WTC11 (cell line): Measurements from ENCODE around the gene PSMD3. TPM values are rescaled to one million over a fixed set of nuclear protein-coding genes. Genes with fewer than 3 reads are reported as not detected.
A peak's percentile ranks its signal among the peaks of the same experiment; 100 is the strongest.

Source experiments
- ATAC-seq: fragments of 200-7000 bp; cut with Tn5 transposase; 2 replicates; pipeline ENCODE4 v1.10.0; 2021; ENCODE audit warnings: mild to moderate bottlenecking, moderate library complexity
- CTCF ChIA-PET: fragments of 300-600 bp; sonication (Branson Sonifier 250); formaldehyde crosslinking; loops from one replicate; lab custom pipeline; 2021; ENCODE audit warnings: antibody characterized with exemption; lab: Charles Lee
- POLR2A ChIA-PET: fragments of 350-600 bp; sonication (Branson Sonifier 250); formaldehyde crosslinking; loops from one replicate; lab custom pipeline; 2021; ENCODE audit warnings: antibody characterized with exemption; lab: Charles Lee
- DNase-seq: peaks from one replicate; pipeline ENCODE4 v3.0.0; 2021; ENCODE audit warnings: low spot score
- H3K27ac Mint-ChIP-seq: 2 replicates; pipeline ENCODE4 v1.8.0; 2021; ENCODE audit warnings: mixed read lengths
- H3K27me3 Mint-ChIP-seq: 2 replicates; pipeline ENCODE4 v1.8.0; 2021; ENCODE audit warnings: low read depth, mild to moderate bottlenecking, moderate library complexity, mixed read lengths
- H3K36me3 Mint-ChIP-seq: 2 replicates; pipeline ENCODE4 v1.8.0; 2021; ENCODE audit warnings: mixed read lengths
- H3K4me1 Mint-ChIP-seq: 2 replicates; pipeline ENCODE4 v1.8.0; 2022; ENCODE audit warnings: mixed read lengths
- H3K4me3 Mint-ChIP-seq: 2 replicates; pipeline ENCODE4 v1.8.0; 2021; ENCODE audit warnings: mild to moderate bottlenecking, moderate library complexity, mixed read lengths
- H3K9me3 Mint-ChIP-seq: 2 replicates; pipeline ENCODE4 v1.8.0; 2021; ENCODE audit warnings: mixed read lengths
- ERG ChIP-seq: fragments of 250-450 bp; sonication (Bioruptor Pico); IDR thresholded peaks from 2 replicates; pipeline ENCODE4 v1.8.0; 2021; ENCODE audit warnings: mild to moderate bottlenecking
- FOXK1 ChIP-seq: sonication (generic); formaldehyde crosslinking; IDR thresholded peaks from 2 replicates; pipeline ENCODE4 v1.8.0; 2022; ENCODE audit warnings: mild to moderate bottlenecking, moderate library complexity, missing genetic modification reagents
- IRF1 ChIP-seq: sonication (generic); formaldehyde crosslinking; IDR thresholded peaks from 2 replicates; pipeline ENCODE4 v1.8.0; 2023; ENCODE audit warnings: missing genetic modification reagents
- MAX ChIP-seq: sonication (generic); formaldehyde crosslinking; IDR thresholded peaks from 2 replicates; pipeline ENCODE4 v1.8.0; 2022; ENCODE audit warnings: mild to moderate bottlenecking, missing genetic modification reagents
- PRDM15 ChIP-seq: sonication (generic); formaldehyde crosslinking; IDR thresholded peaks from 2 replicates; pipeline ENCODE4 v1.8.0; 2022; ENCODE audit warnings: missing genetic modification reagents
- PRRX2 ChIP-seq: fragments of 250-450 bp; sonication (Bioruptor Pico); IDR thresholded peaks from 2 replicates; pipeline ENCODE4 v1.8.0; 2021; ENCODE audit warnings: mild to moderate bottlenecking
- RELA ChIP-seq: sonication (generic); formaldehyde crosslinking; IDR thresholded peaks from 2 replicates; pipeline ENCODE4 v1.8.1; 2022; ENCODE audit warnings: missing genetic modification reagents, mild to moderate bottlenecking, borderline replicate concordance
- SMAD4 ChIP-seq: sonication (generic); formaldehyde crosslinking; IDR thresholded peaks from 2 replicates; pipeline ENCODE4 v1.8.0; 2022; ENCODE audit warnings: mild to moderate bottlenecking, missing genetic modification reagents
- ZBTB43 ChIP-seq: sonication (generic); formaldehyde crosslinking; IDR thresholded peaks from 2 replicates; pipeline ENCODE4 v1.8.1; 2023; ENCODE audit warnings: mild to moderate bottlenecking, missing genetic modification reagents
- ZNF138 ChIP-seq: sonication (generic); formaldehyde crosslinking; conservative IDR thresholded peaks from 2 replicates; pipeline ENCODE4 v1.8.1; 2022; ENCODE audit warnings: mild to moderate bottlenecking, moderate library complexity, missing genetic modification reagents
- ZNF232 ChIP-seq: sonication (generic); formaldehyde crosslinking; IDR thresholded peaks from 2 replicates; pipeline ENCODE4 v1.8.0; 2022; ENCODE audit warnings: mild to moderate bottlenecking, missing genetic modification reagents
- ZNF416 ChIP-seq: fragments of 250-450 bp; sonication (Bioruptor Pico); IDR thresholded peaks from 2 replicates; pipeline ENCODE4 v1.9.0; 2021; ENCODE audit warnings: mild to moderate bottlenecking, inconsistent platforms
- ZNF423 ChIP-seq: fragments of 250-450 bp; sonication (Bioruptor Pico); IDR thresholded peaks from 2 replicates; pipeline ENCODE4 v2.1.2; 2022; ENCODE audit warnings: mild to moderate bottlenecking, moderate library complexity
- total RNA-seq: library from RNA; stranded (reverse); gene quantifications from 3 replicates; pipeline ENCODE4 v1.2.3, GENCODE V29; 2021

PSMD3 gene
- total RNA-seq, 1 experiment from 2014 or later, result 190 TPM

GRCh38 chr17:40017422-40018080 is 36.9 kb downstream of the PSMD3 start (continued):
- no peak for TF ChIP-seq ZBTB43 (CRISPR knock-in tag)

GRCh38 chr17:40018211-40019121 is 37.9 kb downstream of the PSMD3 start:
- no peak overlapping the region; the same call in 1 of the 2 replicates for H3K4me3 Mint-ChIP-seq
- ChIA-PET POLR2A (interaction anchor here (0.9 to 1.2 kb wide), 3 partner anchors 17 to 95 kb away, joined by 3 to 5 read pairs (median 3); no protein-coding TSS in a partner anchor), CTCF (interaction anchor here (0.6 to 7.6 kb wide), 21 partner anchors 8 to 395 kb away, joined by 3 to 128 read pairs (median 4); partner anchors contain the start of gene NR1D1)
- no peaks in the 10 kb centered on the region for H3K27me3 Mint-ChIP-seq
- peaks cover 12% of the 10 kb centered on the region for H3K36me3 Mint-ChIP-seq
- H3K9me3 Mint-ChIP-seq, result no peaks in the 10 kb centered on the region
- peaks cover 37% of the 10 kb centered on the region for H3K4me1 Mint-ChIP-seq
- DNase-seq, result peak; percentile 41
- ATAC-seq, result peak; percentile 44
- TF ChIP-seq MAX (CRISPR knock-in tag) (no peak), ZNF232 (no peak), ZNF416 (CRISPR knock-in tag) (no peak), ZNF138 (CRISPR knock-in tag) (no peak), SMAD4 (no peak), PRRX2 (0 out of 2 replicates have a peak, but pooled peaks have one; percentile 39), IRF1 (CRISPR knock-in tag) (no peak), ERG (CRISPR knock-in tag) (no peak), RELA (CRISPR knock-in tag) (no peak), FOXK1 (CRISPR knock-in tag) (0 out of 2 replicates have a peak, but pooled peaks have one; percentile 12), ZNF423 (no peak), PRDM15 (CRISPR knock-in tag) (peak; percentile 28; the same call in 1 of the 2 replicates)
- H3K27ac Mint-ChIP-seq, result peak overlapping the region; percentile 89
